Upper lobe of left lung (tissue), 4 donors: ENCODE results near the gene NT5M.

Experiments
- POLR2A ChIP-seq, 4 donors: fragments of 450-650 bp; IDR thresholded peaks; one replicate each; pipeline ENCODE4 v1.5.1; 2016 to 2017; ENCODE audit warnings: antibody characterized with exemption in 4 of 4, mild to moderate bottlenecking in 2 of 4
- TF ChIP-seq, protein P1 (sequence below), 6 experiments: fragments of 450-650 bp in 4 of 6; fragments of 200-600 bp in 2 of 6; sonication (generic) in 2 of 6; IDR thresholded peaks; one replicate each; pipeline ENCODE4 v1.5.1; 2016 to 2019; ENCODE audit warnings: antibody characterized with exemption in 6 of 6

DNA sequence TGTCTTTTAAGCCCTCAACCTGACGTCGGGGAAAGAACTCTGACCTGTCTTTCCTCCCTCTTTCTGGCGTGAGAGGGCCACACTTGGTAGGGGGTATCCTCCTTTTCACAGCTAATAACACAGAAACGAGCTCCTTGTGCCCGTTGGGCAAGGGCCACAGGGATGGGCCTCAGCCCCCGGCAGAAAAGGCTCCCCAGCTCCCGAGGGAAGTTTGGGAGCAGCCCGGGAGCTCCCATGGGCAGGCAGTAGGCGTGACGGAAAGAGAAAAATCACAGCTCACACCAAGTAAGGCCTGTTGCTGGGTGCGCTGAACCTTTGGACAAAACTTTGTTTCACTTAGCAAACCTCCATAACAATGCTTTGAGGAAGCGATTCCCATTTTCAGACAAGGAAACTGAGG lies 90.8 kb downstream of the NT5M start:
- no peak for TF ChIP-seq POLR2A (IDR thresholded peaks at IDR 0.05)
- TF ChIP-seq, protein P1, sequence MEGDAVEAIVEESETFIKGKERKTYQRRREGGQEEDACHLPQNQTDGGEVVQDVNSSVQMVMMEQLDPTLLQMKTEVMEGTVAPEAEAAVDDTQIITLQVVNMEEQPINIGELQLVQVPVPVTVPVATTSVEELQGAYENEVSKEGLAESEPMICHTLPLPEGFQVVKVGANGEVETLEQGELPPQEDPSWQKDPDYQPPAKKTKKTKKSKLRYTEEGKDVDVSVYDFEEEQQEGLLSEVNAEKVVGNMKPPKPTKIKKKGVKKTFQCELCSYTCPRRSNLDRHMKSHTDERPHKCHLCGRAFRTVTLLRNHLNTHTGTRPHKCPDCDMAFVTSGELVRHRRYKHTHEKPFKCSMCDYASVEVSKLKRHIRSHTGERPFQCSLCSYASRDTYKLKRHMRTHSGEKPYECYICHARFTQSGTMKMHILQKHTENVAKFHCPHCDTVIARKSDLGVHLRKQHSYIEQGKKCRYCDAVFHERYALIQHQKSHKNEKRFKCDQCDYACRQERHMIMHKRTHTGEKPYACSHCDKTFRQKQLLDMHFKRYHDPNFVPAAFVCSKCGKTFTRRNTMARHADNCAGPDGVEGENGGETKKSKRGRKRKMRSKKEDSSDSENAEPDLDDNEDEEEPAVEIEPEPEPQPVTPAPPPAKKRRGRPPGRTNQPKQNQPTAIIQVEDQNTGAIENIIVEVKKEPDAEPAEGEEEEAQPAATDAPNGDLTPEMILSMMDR (IDR thresholded peaks at IDR 0.05), result no peak
